ENCODE data around the gene SLC9A1. TPM values are rescaled to one million over a fixed set of nuclear protein-coding genes. Genes with fewer than 3 reads are reported as not detected.

SLC9A1 gene
- total RNA-seq, 4 donors from 2014 or later, result 7.3 to 16.0 (median 10.9) TPM

- TF ChIP-seq, protein P1, sequence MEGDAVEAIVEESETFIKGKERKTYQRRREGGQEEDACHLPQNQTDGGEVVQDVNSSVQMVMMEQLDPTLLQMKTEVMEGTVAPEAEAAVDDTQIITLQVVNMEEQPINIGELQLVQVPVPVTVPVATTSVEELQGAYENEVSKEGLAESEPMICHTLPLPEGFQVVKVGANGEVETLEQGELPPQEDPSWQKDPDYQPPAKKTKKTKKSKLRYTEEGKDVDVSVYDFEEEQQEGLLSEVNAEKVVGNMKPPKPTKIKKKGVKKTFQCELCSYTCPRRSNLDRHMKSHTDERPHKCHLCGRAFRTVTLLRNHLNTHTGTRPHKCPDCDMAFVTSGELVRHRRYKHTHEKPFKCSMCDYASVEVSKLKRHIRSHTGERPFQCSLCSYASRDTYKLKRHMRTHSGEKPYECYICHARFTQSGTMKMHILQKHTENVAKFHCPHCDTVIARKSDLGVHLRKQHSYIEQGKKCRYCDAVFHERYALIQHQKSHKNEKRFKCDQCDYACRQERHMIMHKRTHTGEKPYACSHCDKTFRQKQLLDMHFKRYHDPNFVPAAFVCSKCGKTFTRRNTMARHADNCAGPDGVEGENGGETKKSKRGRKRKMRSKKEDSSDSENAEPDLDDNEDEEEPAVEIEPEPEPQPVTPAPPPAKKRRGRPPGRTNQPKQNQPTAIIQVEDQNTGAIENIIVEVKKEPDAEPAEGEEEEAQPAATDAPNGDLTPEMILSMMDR (IDR thresholded peaks at IDR 0.05; ENCODE audit: low read depth), result no peak
These were observed 22.0 kb upstream of the SLC9A1 start for GRCh38 chr1:27176954-27177353.

- TF ChIP-seq, protein P1 (IDR thresholded peaks at IDR 0.05; ENCODE audit: low read depth), result no peak
These were observed 21.4 kb upstream of the SLC9A1 start for GRCh38 chr1:27176323-27176722.

GRCh38 chr1:27166929-27167328, 12.0 kb upstream of the SLC9A1 start:
- TF ChIP-seq, protein P1 (IDR thresholded peaks at IDR 0.05; ENCODE audit: low read depth), result no peak

GRCh38 chr1:27166351-27166802, 11.5 kb upstream of the SLC9A1 start:
- TF ChIP-seq, protein P1 (IDR thresholded peaks at IDR 0.05; ENCODE audit: low read depth), result no peak

DNA sequence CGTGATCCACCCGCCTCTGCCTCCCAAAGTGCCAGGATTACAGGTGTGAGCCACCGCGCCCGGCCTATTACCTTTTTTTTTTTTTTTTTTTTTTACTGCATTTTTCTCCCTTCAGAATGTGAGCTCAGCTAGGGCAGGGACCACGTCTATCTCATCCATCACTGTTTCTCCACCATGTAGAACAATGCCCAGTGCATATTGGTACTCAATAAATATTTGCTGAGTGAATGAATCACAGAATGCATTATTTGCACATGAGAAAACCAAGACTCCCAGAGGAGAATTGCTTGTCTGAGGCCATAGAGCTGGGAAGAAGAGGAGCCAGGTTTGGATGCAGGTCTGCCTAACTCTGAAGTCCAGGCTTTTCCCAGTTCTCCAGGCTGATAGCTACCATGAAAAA, 8.2 kb upstream of the SLC9A1 start:
- TF ChIP-seq, protein P1 (IDR thresholded peaks at IDR 0.05; ENCODE audit: low read depth), result no peak

DNA sequence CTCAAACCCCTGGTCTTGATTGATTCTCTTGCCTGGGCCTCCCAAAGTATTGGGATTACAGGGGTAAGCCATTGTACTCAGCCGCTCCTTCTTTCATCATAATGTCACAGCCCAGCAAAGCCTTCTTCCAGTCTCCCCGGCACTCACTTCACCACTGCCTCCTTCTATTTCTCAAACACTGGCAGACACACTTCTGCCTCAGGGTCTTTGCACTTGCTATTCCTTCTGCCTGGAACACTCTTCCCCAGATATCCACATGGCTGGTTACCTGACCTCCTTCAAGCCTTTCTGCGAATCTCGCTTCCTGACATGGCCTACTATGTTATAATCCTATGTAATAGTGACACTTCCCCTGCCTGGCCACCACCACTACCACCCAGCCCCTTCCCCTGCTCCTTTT, 7.2 kb upstream of the SLC9A1 start:
- TF ChIP-seq, protein P1 (IDR thresholded peaks at IDR 0.05; ENCODE audit: low read depth), result no peak

DNA sequence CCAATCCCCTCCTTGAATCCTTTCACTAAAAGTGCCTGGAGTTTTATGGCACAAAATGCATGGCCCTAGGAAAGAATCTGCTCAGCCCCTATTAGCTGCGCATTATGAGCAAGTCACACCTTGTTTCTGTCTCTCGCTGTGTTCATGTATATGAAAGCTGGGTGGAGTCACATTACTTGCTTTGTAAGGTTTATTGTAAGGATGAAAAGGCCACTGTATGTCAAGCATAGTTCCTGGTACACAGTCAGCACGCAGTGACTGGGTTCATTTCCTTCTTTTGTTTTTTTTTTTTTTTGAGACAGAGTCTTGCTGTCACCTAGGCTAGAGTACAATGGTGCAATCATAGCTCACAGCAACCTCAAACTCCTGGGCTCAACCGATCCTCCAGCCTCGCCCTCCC, 6.7 kb upstream of the SLC9A1 start:
- TF ChIP-seq, protein P1 (IDR thresholded peaks at IDR 0.05; ENCODE audit: low read depth), result no peak
